Measurements from ENCODE around the gene PUDP. TPM values are rescaled to one million over a fixed set of nuclear protein-coding genes. Genes with fewer than 3 reads are reported as not detected.

The PUDP gene
- total RNA-seq, 1 donor from 2014 or later: 41.4 TPM

- Mint-ChIP-seq H3K4me1 (peaks cover 15% of the 10 kb centered on the region), H3K27me3 (ENCODE audit: low read depth) (no peaks in the 10 kb centered on the region), H3K9me3 (no peaks in the 10 kb centered on the region), H3K36me3 (peaks cover 12% of the 10 kb centered on the region), H3K27ac (no peak overlapping the region), H3K4me3 (no peak overlapping the region)
- no peak for TF ChIP-seq CTCF (IDR thresholded peaks at IDR 0.05; ENCODE audit: unreplicated experiment)
- no peak for DNase-seq (ENCODE audit: low spot score in 2 of 2, unreplicated experiment in 2 of 2)
Observed at GRCh38 chrX:7116081-7116480, 31.9 kb downstream of the PUDP start.

GRCh38 chrX:7115557-7115956 is 32.4 kb downstream of the PUDP start:
- H3K4me3 Mint-ChIP-seq: no peak overlapping the region
- no peaks in the 10 kb centered on the region for H3K9me3 Mint-ChIP-seq
- H3K4me1 Mint-ChIP-seq: peaks cover 15% of the 10 kb centered on the region
- DNase-seq (ENCODE audit: low spot score in 2 of 2, unreplicated experiment in 2 of 2): no peak
- TF ChIP-seq CTCF (IDR thresholded peaks at IDR 0.05; ENCODE audit: unreplicated experiment): no peak
- no peak overlapping the region for H3K27ac Mint-ChIP-seq
- H3K36me3 Mint-ChIP-seq: peaks cover 12% of the 10 kb centered on the region
- H3K27me3 Mint-ChIP-seq (ENCODE audit: low read depth): no peaks in the 10 kb centered on the region

- Mint-ChIP-seq H3K27ac (no peak overlapping the region), H3K9me3 (no peaks in the 10 kb centered on the region), H3K27me3 (ENCODE audit: low read depth) (no peaks in the 10 kb centered on the region), H3K36me3 (peaks cover 7% of the 10 kb centered on the region), H3K4me3 (no peak overlapping the region), H3K4me1 (peaks cover 21% of the 10 kb centered on the region)
- no peak for DNase-seq (ENCODE audit: low spot score in 2 of 2, unreplicated experiment in 2 of 2)
- TF ChIP-seq CTCF (IDR thresholded peaks at IDR 0.05; ENCODE audit: unreplicated experiment): no peak
Observed at GRCh38 chrX:7112071-7112470, 35.9 kb downstream of the PUDP start.

- TF ChIP-seq CTCF (IDR thresholded peaks at IDR 0.05; ENCODE audit: unreplicated experiment): no peak
- Mint-ChIP-seq H3K4me3 (no peak overlapping the region), H3K9me3 (no peaks in the 10 kb centered on the region), H3K4me1 (peaks cover 21% of the 10 kb centered on the region), H3K36me3 (peaks cover 4% of the 10 kb centered on the region), H3K27me3 (ENCODE audit: low read depth) (no peaks in the 10 kb centered on the region), H3K27ac (no peak overlapping the region)
- DNase-seq (ENCODE audit: low spot score in 2 of 2, unreplicated experiment in 2 of 2): no peak
Observed at GRCh38 chrX:7111518-7111917, 36.4 kb downstream of the PUDP start.

- Mint-ChIP-seq H3K27me3 (ENCODE audit: low read depth) (no peaks in the 10 kb centered on the region), H3K4me3 (no peak overlapping the region), H3K36me3 (peaks cover 4% of the 10 kb centered on the region), H3K4me1 (peaks cover 21% of the 10 kb centered on the region), H3K27ac (peak overlapping the region; percentile 60), H3K9me3 (no peaks in the 10 kb centered on the region)
- TF ChIP-seq CTCF (IDR thresholded peaks at IDR 0.05; ENCODE audit: unreplicated experiment): no peak
- no peak for DNase-seq (ENCODE audit: low spot score in 2 of 2, unreplicated experiment in 2 of 2)
Observed at GRCh38 chrX:7110821-7111276, 37.1 kb downstream of the PUDP start.

All from mesothelial cell of epicardium (in vitro differentiated cells).